ENCODE results near the gene ALOXE3.
"Not testable (repeated sequence)": the region's sequence is repeated elsewhere in the genome, so short reads cannot be mapped to it uniquely, and the experiment has no call there.

ALOXE3 gene

GRCh38 chr17:8067806-8068205 lies 50.5 kb downstream of the ALOXE3 start:
- no peak overlapping the region for H3K4me3 ChIP-seq (ENCODE audit: low read depth, low read length)
- no peak for DNase-seq (ENCODE audit: low read depth)
- no peak for TF ChIP-seq CTCF (IDR thresholded peaks at IDR 0.05; ENCODE audit: low read depth, low read length, missing control alignments)

GRCh38 chr17:8066841-8067775 lies 51.2 kb downstream of the ALOXE3 start:
- TF ChIP-seq CTCF (IDR thresholded peaks at IDR 0.05; ENCODE audit: low read depth, low read length, missing control alignments) = no peak
- no peak overlapping the region for H3K4me3 ChIP-seq (ENCODE audit: low read depth, low read length)
- no peak for DNase-seq (ENCODE audit: low read depth)

GRCh38 chr17:8064561-8065019 lies 53.7 kb downstream of the ALOXE3 start:
- no peak overlapping the region for H3K4me3 ChIP-seq (ENCODE audit: low read depth, low read length)
- no peak for TF ChIP-seq CTCF (IDR thresholded peaks at IDR 0.05; ENCODE audit: low read depth, low read length, missing control alignments)
- no peak for DNase-seq (ENCODE audit: low read depth)

DNA sequence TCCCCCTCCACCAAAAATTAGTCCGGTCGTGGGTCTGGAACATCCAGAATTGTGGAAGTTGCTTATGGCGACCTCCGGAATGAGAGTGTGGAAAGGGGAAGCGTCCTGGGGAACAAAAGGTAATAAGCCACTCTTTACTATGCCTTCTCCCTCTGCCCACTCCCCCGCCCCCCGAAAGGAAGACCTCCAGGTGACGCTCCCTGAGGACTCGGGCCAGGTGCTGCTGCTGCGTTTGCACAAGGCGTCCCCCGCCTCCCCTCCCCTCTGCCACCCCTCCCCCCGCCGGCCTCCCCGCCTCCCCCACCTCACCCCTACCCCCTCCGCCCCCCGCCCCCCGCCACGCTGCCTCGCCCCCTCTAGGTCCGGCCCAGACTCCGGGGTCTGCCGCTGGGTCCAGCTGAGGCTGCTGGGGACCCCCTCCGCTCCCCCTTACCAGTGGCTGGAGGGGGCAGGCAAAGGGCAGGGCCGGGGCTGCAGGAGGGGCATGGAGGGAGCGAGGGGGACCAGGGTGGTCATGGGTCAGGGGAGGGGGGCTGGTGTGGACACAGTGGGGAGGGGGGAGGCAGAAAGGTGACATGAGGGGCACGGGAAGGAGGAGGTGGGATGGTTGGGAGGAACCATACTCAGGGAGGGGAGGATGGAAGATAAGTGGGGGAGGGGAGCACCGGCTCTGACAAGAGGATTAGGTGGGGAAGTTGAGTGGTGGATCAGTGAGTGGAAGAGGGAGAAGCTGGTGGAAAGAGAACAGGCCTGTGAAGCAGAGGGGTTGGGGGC lies 54.4 kb downstream of the ALOXE3 start:
- H3K4me3 ChIP-seq (ENCODE audit: low read depth, low read length) = no peak overlapping the region
- TF ChIP-seq CTCF (IDR thresholded peaks at IDR 0.05; ENCODE audit: low read depth, low read length, missing control alignments) = no peak
- DNase-seq (ENCODE audit: low read depth) = no peak

GRCh38 chr17:8062807-8063483 lies 55.4 kb downstream of the ALOXE3 start:
- no peak for TF ChIP-seq CTCF (IDR thresholded peaks at IDR 0.05; ENCODE audit: low read depth, low read length, missing control alignments)
- no peak for DNase-seq (ENCODE audit: low read depth)
- H3K4me3 ChIP-seq (ENCODE audit: low read depth, low read length) = no peak overlapping the region

DNA sequence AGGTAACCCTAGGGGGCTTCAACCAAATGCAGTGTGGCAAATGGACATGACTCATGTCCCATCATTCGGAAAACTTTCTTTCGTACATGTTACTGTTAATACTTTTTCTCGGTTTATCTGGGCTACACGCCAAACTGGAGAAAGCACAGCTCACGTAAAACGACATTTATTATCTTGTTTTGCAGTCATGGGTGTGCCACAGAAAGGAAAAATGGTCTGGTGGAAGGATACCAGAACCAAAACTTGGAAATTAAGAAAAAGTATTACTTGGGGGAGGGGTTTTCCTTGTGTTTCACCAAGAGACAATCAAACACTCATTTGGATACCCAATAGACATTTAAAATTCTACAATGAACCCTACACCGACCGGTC lies 55.9 kb downstream of the ALOXE3 start:
- no peak overlapping the region for H3K4me3 ChIP-seq (ENCODE audit: low read depth, low read length)
- DNase-seq (ENCODE audit: low read depth) = no peak
- no peak for TF ChIP-seq CTCF (IDR thresholded peaks at IDR 0.05; ENCODE audit: low read depth, low read length, missing control alignments)

DNA sequence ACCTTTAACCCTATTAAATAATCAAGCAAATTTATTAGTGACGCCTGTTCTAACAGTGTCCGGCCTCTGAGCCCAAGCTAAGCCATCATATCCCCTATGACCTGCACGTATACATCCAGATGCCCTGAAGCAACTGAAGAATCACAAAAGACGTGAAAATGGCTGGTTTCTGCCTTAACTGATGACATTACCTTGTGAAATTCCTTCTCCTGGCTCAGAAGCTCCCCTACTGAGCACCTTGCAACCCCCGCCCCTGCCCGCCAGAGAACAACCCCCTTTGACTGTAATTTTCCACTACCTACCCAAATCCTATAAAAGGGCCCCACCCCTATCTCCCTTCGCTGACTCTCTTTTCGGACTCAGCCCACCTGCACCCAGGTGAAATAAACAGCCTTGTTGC lies 56.5 kb downstream of the ALOXE3 start:
- not testable (repeated sequence) for DNase-seq (ENCODE audit: low read depth); H3K4me3 ChIP-seq (ENCODE audit: low read depth, low read length)

Data from GM12864 (cell line).